Mucosa of descending colon (tissue), 3 donors: ENCODE measurements around the gene ISOC2. TPM values are rescaled to one million over a fixed set of nuclear protein-coding genes. Genes with fewer than 3 reads are reported as not detected.

Source experiments
- ATAC-seq: fragments of 200-7000 bp; cut with Tn5 transposase; one replicate; pipeline ENCODE4 v1.9.1; 2020; ENCODE audit warnings: mild to moderate bottlenecking, moderate library complexity
- DNase-seq, 3 donors: peaks; one replicate each; pipeline ENCODE4 v3.0.0-alpha.2; 2020
- H3K36me3 ChIP-seq: fragments of 200-600 bp; one replicate; pipeline ENCODE4 v1.8.0; 2021; ENCODE audit warnings: low read depth, mild to moderate bottlenecking
- H3K4me1 ChIP-seq: fragments of 200-600 bp; one replicate; pipeline ENCODE4 v1.8.0; 2021; ENCODE audit warnings: low read depth, mild to moderate bottlenecking
- H3K4me3 ChIP-seq: fragments of 200-600 bp; one replicate; pipeline ENCODE4 v1.8.0; 2021; ENCODE audit warnings: mild to moderate bottlenecking
- H3K9me3 ChIP-seq: fragments of 200-600 bp; one replicate; pipeline ENCODE4 v1.8.0; 2021; ENCODE audit warnings: mild to moderate bottlenecking
- CTCF ChIP-seq: fragments of 200-600 bp; IDR thresholded peaks from one replicate; pipeline ENCODE4 v1.8.0; 2022; ENCODE audit warnings: antibody characterized with exemption, mild to moderate bottlenecking
- intact Hi-C, 2 donors: fragments of 100-400 bp; cut with DNase I in 1 of 2; cut with micrococcal nuclease in 1 of 2; formaldehyde crosslinking; loops; one replicate each; pipeline versions ENCODE4 v1.11.0 to v1.11.1; 2022; cut with DNase I, micrococcal nuclease
- total RNA-seq, 3 donors: library from RNA; stranded (reverse); fragmentation: NEBNext Ultra II Directional in 2 of 3; extraction: Animal tissue kit (Norgen Biotek cat#: 25700) in 2 of 3; gene quantifications; one replicate each; pipeline versions ENCODE4 v1.2.1 to v1.2.4, GENCODE V29; 2021 to 2023
- donor health status: DM: no; HTN: no; CAD: no; lungs with moderate emphysema.
- donor health status: DM: no; HTN: no; CAD: no.
- donor health status: DM: no; HTN: yes; CAD: no.

Gene ISOC2
- total RNA-seq, 3 donors from 2014 or later, result 65.8 to 88.4 (median 86.9) TPM

GRCh38 chr19:55495646-55496349, 34.4 kb upstream of the ISOC2 start:
- no peak for ATAC-seq
- Histone ChIP-seq H3K9me3 (no peaks in the 10 kb centered on the region), H3K4me1 (no peaks in the 10 kb centered on the region), H3K36me3 (no peaks in the 10 kb centered on the region), H3K4me3 (no peak overlapping the region)
- intact Hi-C loops, result no loop called here
- no peak for TF ChIP-seq CTCF
- peak in 1 of 3 donors; percentile 15 for DNase-seq

DNA sequence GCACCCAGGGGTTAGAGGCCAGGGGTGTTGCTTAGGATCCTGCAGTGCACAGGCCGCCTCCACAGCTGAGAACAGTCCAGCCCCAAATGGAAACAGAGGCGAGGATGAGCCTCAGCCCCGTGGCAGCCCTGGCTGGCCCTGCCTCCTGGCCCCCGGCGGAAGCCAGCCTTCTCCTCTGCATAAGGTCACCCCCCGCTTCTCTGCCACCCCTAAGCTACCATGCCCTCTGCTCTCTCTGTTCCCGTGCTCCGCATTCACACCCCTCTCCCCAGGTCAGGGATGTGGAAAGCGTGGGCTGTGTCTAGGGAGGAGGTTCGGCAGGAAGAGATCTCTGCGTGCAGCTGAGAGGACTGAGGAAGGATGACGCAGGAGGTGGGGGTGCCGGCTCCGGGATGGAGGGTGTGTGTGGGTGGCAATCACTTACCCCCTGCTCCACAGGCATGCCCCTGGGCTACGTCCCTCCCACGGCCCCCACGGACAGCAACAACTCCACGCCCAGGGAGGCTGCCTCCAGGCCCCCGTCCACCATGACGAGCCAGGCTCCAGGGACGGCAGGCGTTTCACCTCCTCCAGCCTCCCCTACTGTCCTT, 32.8 kb upstream of the ISOC2 start:
- Histone ChIP-seq H3K36me3 (no peaks in the 10 kb centered on the region), H3K9me3 (no peaks in the 10 kb centered on the region), H3K4me1 (no peaks in the 10 kb centered on the region), H3K4me3 (no peak overlapping the region)
- ATAC-seq (peak; percentile 35), DNase-seq (no peak)
- intact Hi-C loops, result no loop called here
- no peak for TF ChIP-seq CTCF

- H3K4me1 ChIP-seq, result no peaks in the 10 kb centered on the region
- no peak overlapping the region for H3K4me3 ChIP-seq
- H3K36me3 ChIP-seq, result no peaks in the 10 kb centered on the region
- H3K9me3 ChIP-seq, result no peaks in the 10 kb centered on the region
- intact Hi-C loops, result no loop called here
- DNase-seq (peak in 1 of 3 donors; percentile 15), ATAC-seq (no peak)
- no peak for TF ChIP-seq CTCF
Observed at GRCh38 chr19:55493645-55494171, 32.3 kb upstream of the ISOC2 start.

DNA sequence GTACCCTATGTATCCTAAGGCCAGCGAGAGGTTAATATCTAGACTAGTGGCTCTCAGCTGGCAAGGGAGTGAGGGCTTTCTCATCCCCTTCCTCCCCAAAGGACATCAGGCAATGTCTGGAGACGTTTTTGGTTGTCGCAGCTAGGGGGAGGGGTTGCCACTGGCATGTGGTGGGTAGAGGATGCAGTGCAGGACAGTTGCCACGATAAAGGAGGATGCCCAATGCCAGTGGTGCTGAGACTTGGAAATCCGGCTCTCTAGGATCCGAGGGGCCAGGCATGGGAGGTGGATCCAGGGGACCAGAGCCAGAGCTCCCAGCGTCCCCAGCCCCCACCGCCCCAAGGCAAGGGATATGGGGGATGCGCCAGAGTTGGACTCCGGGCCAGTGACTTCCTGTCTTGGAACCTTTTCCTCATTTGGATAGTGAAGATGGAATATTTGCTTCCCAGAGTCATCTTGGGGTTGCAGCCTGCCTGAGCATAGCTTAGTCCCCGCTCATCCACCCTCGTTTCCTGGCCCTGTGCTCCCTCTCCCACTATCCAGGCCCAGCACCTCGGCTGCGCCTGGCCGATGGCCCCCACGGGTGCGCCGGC, 31.7 kb upstream of the ISOC2 start:
- intact Hi-C loops, result no loop called here
- TF ChIP-seq CTCF, result no peak
- H3K9me3 ChIP-seq, result no peaks in the 10 kb centered on the region
- DNase-seq (no peak), ATAC-seq (no peak)
- no peaks in the 10 kb centered on the region for H3K36me3 ChIP-seq
- H3K4me1 ChIP-seq, result no peaks in the 10 kb centered on the region
- H3K4me3 ChIP-seq, result no peak overlapping the region

GRCh38 chr19:55492362-55492944, 31.0 kb upstream of the ISOC2 start:
- no peak for DNase-seq
- no peak for TF ChIP-seq CTCF
- intact Hi-C loops, result no loop called here
- Histone ChIP-seq H3K4me1 (no peaks in the 10 kb centered on the region), H3K4me3 (no peak overlapping the region), H3K36me3 (no peaks in the 10 kb centered on the region), H3K9me3 (no peaks in the 10 kb centered on the region)
- no peak for ATAC-seq
